ENCODE measurements around the gene SLC6A16. TPM values are rescaled to one million over a fixed set of nuclear protein-coding genes. Genes with fewer than 3 reads are reported as not detected.
"Not testable (repeated sequence)": the region's sequence is repeated elsewhere in the genome, so short reads cannot be mapped to it uniquely, and the experiment has no call there.

SLC6A16 gene
- total RNA-seq, 4 donors from 2014 or later: 0.55 to 7.5 (median 0.88) TPM; not detected in 1

GRCh38 chr19:49290517-49290916 is 34.5 kb downstream of the SLC6A16 start:
- intact Hi-C loops (cut with DNase I; ENCODE audit: low total_unique reads): no loop called here
- no peak for DNase-seq
- H3K27ac ChIP-seq: no peak overlapping the region
- H3K9me3 ChIP-seq: no peaks in the 10 kb centered on the region
- no peaks in the 10 kb centered on the region for H3K36me3 ChIP-seq
- no peaks in the 10 kb centered on the region for H3K27me3 ChIP-seq
- no peak for TF ChIP-seq POLR2A (IDR thresholded peaks at IDR 0.05)
- TF ChIP-seq, protein P1, sequence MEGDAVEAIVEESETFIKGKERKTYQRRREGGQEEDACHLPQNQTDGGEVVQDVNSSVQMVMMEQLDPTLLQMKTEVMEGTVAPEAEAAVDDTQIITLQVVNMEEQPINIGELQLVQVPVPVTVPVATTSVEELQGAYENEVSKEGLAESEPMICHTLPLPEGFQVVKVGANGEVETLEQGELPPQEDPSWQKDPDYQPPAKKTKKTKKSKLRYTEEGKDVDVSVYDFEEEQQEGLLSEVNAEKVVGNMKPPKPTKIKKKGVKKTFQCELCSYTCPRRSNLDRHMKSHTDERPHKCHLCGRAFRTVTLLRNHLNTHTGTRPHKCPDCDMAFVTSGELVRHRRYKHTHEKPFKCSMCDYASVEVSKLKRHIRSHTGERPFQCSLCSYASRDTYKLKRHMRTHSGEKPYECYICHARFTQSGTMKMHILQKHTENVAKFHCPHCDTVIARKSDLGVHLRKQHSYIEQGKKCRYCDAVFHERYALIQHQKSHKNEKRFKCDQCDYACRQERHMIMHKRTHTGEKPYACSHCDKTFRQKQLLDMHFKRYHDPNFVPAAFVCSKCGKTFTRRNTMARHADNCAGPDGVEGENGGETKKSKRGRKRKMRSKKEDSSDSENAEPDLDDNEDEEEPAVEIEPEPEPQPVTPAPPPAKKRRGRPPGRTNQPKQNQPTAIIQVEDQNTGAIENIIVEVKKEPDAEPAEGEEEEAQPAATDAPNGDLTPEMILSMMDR (IDR thresholded peaks at IDR 0.05): no peak
- no peak overlapping the region for H3K4me3 ChIP-seq
- no peaks in the 10 kb centered on the region for H3K4me1 ChIP-seq

DNA sequence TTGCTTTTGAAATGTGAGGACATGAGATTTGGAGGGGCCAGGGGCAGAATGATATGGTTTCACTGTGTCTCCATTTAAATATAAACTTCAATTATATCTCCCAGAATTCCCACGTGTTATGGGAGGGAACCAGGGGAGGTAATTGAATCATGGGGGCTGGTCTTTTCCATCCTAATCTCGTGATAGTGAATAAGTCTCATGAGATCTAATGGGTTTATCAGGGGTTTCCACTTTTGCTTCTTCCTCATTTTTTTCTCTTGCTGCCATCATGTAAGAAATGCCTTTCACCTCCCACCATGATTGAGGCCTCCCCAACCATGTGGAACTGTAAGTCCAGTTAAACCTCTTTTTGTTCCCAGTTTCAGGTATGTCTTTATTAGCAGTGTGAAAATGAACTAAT is 35.7 kb downstream of the SLC6A16 start:
- H3K4me3 ChIP-seq; H3K4me1 ChIP-seq; H3K36me3 ChIP-seq; intact Hi-C loops (cut with DNase I; ENCODE audit: low total_unique reads); H3K9me3 ChIP-seq; H3K27ac ChIP-seq; H3K27me3 ChIP-seq; DNase-seq: not testable (repeated sequence)

GRCh38 chr19:49288205-49288604 is 36.8 kb downstream of the SLC6A16 start:
- intact Hi-C loops (cut with DNase I; ENCODE audit: low total_unique reads); H3K9me3 ChIP-seq; H3K27me3 ChIP-seq; H3K4me3 ChIP-seq; H3K4me1 ChIP-seq; H3K27ac ChIP-seq; DNase-seq; H3K36me3 ChIP-seq: not testable (repeated sequence)

DNA sequence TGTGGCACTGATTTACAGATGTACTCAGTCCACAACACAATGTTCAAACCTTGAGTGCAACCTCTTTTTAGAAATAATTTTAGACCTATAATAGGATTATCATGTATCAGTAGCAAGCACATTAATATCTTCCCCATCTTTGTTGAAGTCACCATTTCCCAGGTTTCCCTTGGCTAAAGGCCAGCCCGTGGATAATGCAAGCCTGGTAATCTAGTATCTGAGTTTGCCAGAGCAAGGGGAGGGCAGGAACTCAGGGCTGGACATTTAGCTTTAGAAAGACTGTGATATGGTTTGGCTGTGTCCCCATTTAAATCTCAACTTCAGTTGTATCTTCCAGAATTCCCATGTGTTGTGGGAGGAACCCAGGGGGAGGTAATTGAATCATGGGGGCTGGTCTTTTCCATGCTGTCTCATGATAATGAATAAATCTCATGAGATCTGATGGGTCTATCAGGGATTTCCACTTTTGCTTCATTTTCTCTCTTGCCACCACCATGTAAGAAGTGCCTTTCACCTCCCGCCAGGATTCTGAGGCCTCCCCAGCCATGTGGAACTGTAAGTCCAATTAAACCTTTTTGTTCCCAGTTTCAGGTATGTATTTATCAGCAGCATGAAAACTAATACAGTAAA is 37.7 kb downstream of the SLC6A16 start:
- Histone ChIP-seq H3K36me3 (no peaks in the 10 kb centered on the region), H3K27ac (no peak overlapping the region), H3K4me1 (no peaks in the 10 kb centered on the region), H3K4me3 (no peak overlapping the region), H3K27me3 (no peaks in the 10 kb centered on the region), H3K9me3 (no peaks in the 10 kb centered on the region)
- no peak for TF ChIP-seq POLR2A (IDR thresholded peaks at IDR 0.05)
- intact Hi-C loops (cut with DNase I; ENCODE audit: low total_unique reads): no loop called here
- no peak for DNase-seq

- TF ChIP-seq, protein P1 (IDR thresholded peaks at IDR 0.05): no peak
- no peak for TF ChIP-seq POLR2A (IDR thresholded peaks at IDR 0.05)
- Histone ChIP-seq H3K36me3 (no peaks in the 10 kb centered on the region), H3K4me1 (no peaks in the 10 kb centered on the region), H3K27ac (no peak overlapping the region), H3K4me3 (no peak overlapping the region), H3K27me3 (no peaks in the 10 kb centered on the region), H3K9me3 (no peaks in the 10 kb centered on the region)
- no peak for DNase-seq
- intact Hi-C loops (cut with DNase I; ENCODE audit: low total_unique reads): no loop called here
Observed at GRCh38 chr19:49282184-49282583, 42.8 kb downstream of the SLC6A16 start.

DNA sequence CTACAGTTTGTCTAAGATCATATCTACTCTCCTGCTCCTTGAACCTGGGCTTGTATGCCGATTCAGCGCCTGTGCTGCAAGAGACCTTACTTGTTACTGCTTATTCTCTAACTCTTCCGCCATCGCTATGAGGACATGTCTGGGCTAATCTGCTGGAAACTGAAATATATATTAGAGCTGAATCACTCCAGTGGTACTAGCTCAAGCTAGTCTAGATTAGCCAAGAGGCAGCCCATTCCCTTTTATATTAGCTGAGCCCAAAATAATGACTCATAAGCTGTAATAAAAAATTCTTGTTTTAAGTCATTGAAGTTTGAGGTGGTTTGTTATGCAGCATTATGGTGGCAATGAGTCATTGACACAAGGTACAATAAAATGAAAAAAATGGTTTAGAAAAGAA is 52.8 kb downstream of the SLC6A16 start:
- H3K4me3 ChIP-seq: no peak overlapping the region
- no peaks in the 10 kb centered on the region for H3K4me1 ChIP-seq
- no peak overlapping the region for H3K27ac ChIP-seq
- intact Hi-C loops (cut with DNase I; ENCODE audit: low total_unique reads): no loop called here
- H3K36me3 ChIP-seq: no peaks in the 10 kb centered on the region
- DNase-seq: no peak
- TF ChIP-seq, protein P1 (IDR thresholded peaks at IDR 0.05): no peak
- TF ChIP-seq POLR2A (IDR thresholded peaks at IDR 0.05): no peak
- H3K27me3 ChIP-seq: no peaks in the 10 kb centered on the region
- no peaks in the 10 kb centered on the region for H3K9me3 ChIP-seq
